Cerebellar cortex (tissue), 1 donor: Measurements from ENCODE around the gene CHSY1.

Experiments
- DNase-seq: peaks from one replicate; pipeline ENCODE4 v3.0.0-alpha.2; 2015; ENCODE audit warnings: low spot score

CHSY1 gene

GRCh38 chr15:101134780-101135179 lies 117.1 kb downstream of the CHSY1 start:
- no peak for DNase-seq

GRCh38 chr15:101133751-101134261 lies 118.0 kb downstream of the CHSY1 start:
- DNase-seq: peak; percentile 64

- DNase-seq: no peak
These were observed 118.7 kb downstream of the CHSY1 start for GRCh38 chr15:101133181-101133460.

- no peak for DNase-seq
These were observed 119.3 kb downstream of the CHSY1 start for GRCh38 chr15:101132390-101133180.

GRCh38 chr15:101131489-101132389 lies 120.1 kb downstream of the CHSY1 start:
- DNase-seq: no peak

- no peak for DNase-seq
These were observed 121.9 kb downstream of the CHSY1 start for GRCh38 chr15:101129851-101130380.

- DNase-seq: peak; percentile 19
These were observed 123.4 kb downstream of the CHSY1 start for GRCh38 chr15:101128221-101129015.

- DNase-seq: peak; percentile 91
These were observed 124.3 kb downstream of the CHSY1 start for GRCh38 chr15:101127506-101128076.

GRCh38 chr15:101126618-101127505 lies 125.0 kb downstream of the CHSY1 start:
- peak; percentile 64 for DNase-seq

GRCh38 chr15:101125881-101126428 lies 125.9 kb downstream of the CHSY1 start:
- peak; percentile 22 for DNase-seq
